Peyer's patch (tissue), 4 donors: ENCODE results near the gene RBM39.

ENCODE experiments used
- CTCF ChIP-seq, 6 experiments: fragments of 450-650 bp in 4 of 6; fragments of 200-600 bp in 2 of 6; sonication (generic) in 1 of 6; IDR thresholded peaks; one replicate each; pipeline ENCODE4 v1.5.1; 2017 to 2019; ENCODE audit warnings: antibody characterized with exemption in 6 of 6, mild to moderate bottlenecking in 3 of 6, moderate library complexity in 1 of 6
- POLR2A ChIP-seq, 2 donors: fragments of 450-650 bp; IDR thresholded peaks; one replicate each; pipeline ENCODE4 v1.5.1; 2017; ENCODE audit warnings: antibody characterized with exemption in 2 of 2, mild to moderate bottlenecking in 2 of 2, moderate library complexity in 2 of 2

GRCh38 chr20:35734374-35734773, 7.7 kb downstream of the RBM39 start:
- TF ChIP-seq CTCF (IDR thresholded peaks at IDR 0.05), result no peak
- TF ChIP-seq POLR2A (IDR thresholded peaks at IDR 0.05), result no peak
